Astrocyte of the cerebellum (primary cell): ENCODE results near the gene HEBP2.
A peak's percentile ranks its signal among the peaks of the same experiment; 100 is the strongest.

Source experiments
- DNase-seq: peaks from one replicate; pipeline ENCODE4 v3.0.0-alpha.2; 2011; ENCODE audit warnings: low read depth
- H3K4me3 ChIP-seq: 2 replicates; pipeline ENCODE4 v1.5.1; 2011; ENCODE audit warnings: mild to moderate bottlenecking, low read depth, low read length, moderate library complexity
- CTCF ChIP-seq: IDR thresholded peaks from 2 replicates; pipeline ENCODE4 v1.5.1; 2012; ENCODE audit warnings: low read length, low read depth, moderate library complexity, mild to moderate bottlenecking; ENCODE audit errors: missing control alignments
- in situ Hi-C: cut with HindIII; loops from 2 replicates; pipeline ENCODE4 v1.10.0; 2017; ENCODE audit warnings: low sequenced_read_pairs

Gene HEBP2

GRCh38 chr6:138428944-138429598, 25.0 kb downstream of the HEBP2 start:
- DNase-seq = peak; percentile 73
- no peak overlapping the region for H3K4me3 ChIP-seq
- in situ Hi-C loops = no loop called here
- TF ChIP-seq CTCF = peak; percentile 41

- H3K4me3 ChIP-seq = no peak overlapping the region
- in situ Hi-C loops = no loop called here
- TF ChIP-seq CTCF = no peak
- DNase-seq = peak; percentile 6
Observed at GRCh38 chr6:138429761-138430160, 25.7 kb downstream of the HEBP2 start.

GRCh38 chr6:138430361-138431145, 26.5 kb downstream of the HEBP2 start:
- in situ Hi-C loops = no loop called here
- no peak for DNase-seq
- H3K4me3 ChIP-seq = no peak overlapping the region
- TF ChIP-seq CTCF = no peak

GRCh38 chr6:138431256-138432062, 27.4 kb downstream of the HEBP2 start:
- no peak for TF ChIP-seq CTCF
- no peak overlapping the region for H3K4me3 ChIP-seq
- in situ Hi-C loops = no loop called here
- DNase-seq = no peak

- in situ Hi-C loops = no loop called here
- no peak for TF ChIP-seq CTCF
- DNase-seq = no peak
- no peak overlapping the region for H3K4me3 ChIP-seq
Observed at GRCh38 chr6:138432063-138432356, 28.0 kb downstream of the HEBP2 start.

GRCh38 chr6:138434096-138434495, 30.1 kb downstream of the HEBP2 start:
- DNase-seq = no peak
- TF ChIP-seq CTCF = no peak
- in situ Hi-C loops = no loop called here
- no peak overlapping the region for H3K4me3 ChIP-seq
